HEK293 (cell line): ENCODE results near the gene RHOT2.

ENCODE experiments used
- EGR2 ChIP-seq: fragments of 450-650 bp; formaldehyde crosslinking; IDR thresholded peaks from 2 replicates; pipeline ENCODE4 v1.5.1; 2016; ENCODE audit warnings: low read depth, missing biosample characterization, missing genetic modification characterization
- GFI1B ChIP-seq: fragments of 450-650 bp; formaldehyde crosslinking; IDR thresholded peaks from 2 replicates; pipeline ENCODE4 v1.5.1; 2016; ENCODE audit warnings: missing biosample characterization, missing genetic modification characterization
- KLF1 ChIP-seq: fragments of 450-650 bp; formaldehyde crosslinking; IDR thresholded peaks from 2 replicates; pipeline ENCODE4 v1.5.1; 2016; ENCODE audit warnings: missing biosample characterization, missing genetic modification characterization
- KLF10 ChIP-seq: fragments of 450-650 bp; IDR thresholded peaks from 2 replicates; pipeline ENCODE4 v1.5.1; 2018; ENCODE audit warnings: missing biosample characterization, mild to moderate bottlenecking, missing genetic modification characterization
- KLF16 ChIP-seq: fragments of 450-650 bp; formaldehyde crosslinking; IDR thresholded peaks from 2 replicates; pipeline ENCODE4 v1.5.1; 2017; ENCODE audit warnings: missing biosample characterization, missing genetic modification characterization
- MYNN ChIP-seq: fragments of 450-650 bp; formaldehyde crosslinking; IDR thresholded peaks from 2 replicates; pipeline ENCODE4 v1.5.1; 2016; ENCODE audit warnings: missing biosample characterization, missing genetic modification characterization, borderline replicate concordance
- ZIC2 ChIP-seq: fragments of 450-650 bp; formaldehyde crosslinking; IDR thresholded peaks from 2 replicates; pipeline ENCODE4 v1.5.1; 2016; ENCODE audit warnings: missing biosample characterization, missing genetic modification characterization
- ZNF10 ChIP-seq: fragments of 450-650 bp; formaldehyde crosslinking; IDR thresholded peaks from 2 replicates; pipeline ENCODE4 v1.5.1; 2017; ENCODE audit warnings: missing biosample characterization, missing genetic modification characterization
- ZNF112 ChIP-seq: fragments of 450-650 bp; formaldehyde crosslinking; IDR thresholded peaks from 2 replicates; pipeline ENCODE4 v1.5.0; 2017; ENCODE audit warnings: missing biosample characterization, missing genetic modification characterization
- ZNF202 ChIP-seq: fragments of 450-650 bp; formaldehyde crosslinking; IDR thresholded peaks from 2 replicates; pipeline ENCODE4 v1.5.1; 2016; ENCODE audit warnings: missing biosample characterization, missing genetic modification characterization, borderline replicate concordance
- ZNF211 ChIP-seq: fragments of 450-650 bp; formaldehyde crosslinking; IDR thresholded peaks from 2 replicates; pipeline ENCODE4 v1.5.1; 2016; ENCODE audit warnings: low read depth, missing biosample characterization, missing genetic modification characterization
- ZNF366 ChIP-seq: fragments of 450-650 bp; formaldehyde crosslinking; conservative IDR thresholded peaks from 2 replicates; pipeline ENCODE4 v1.5.1; 2016; ENCODE audit warnings: missing biosample characterization, missing genetic modification characterization
- ZNF501 ChIP-seq: fragments of 450-650 bp; formaldehyde crosslinking; IDR thresholded peaks from 2 replicates; pipeline ENCODE4 v1.5.1; 2016; ENCODE audit warnings: missing biosample characterization, missing genetic modification characterization
- ZNF510 ChIP-seq: fragments of 450-650 bp; formaldehyde crosslinking; IDR thresholded peaks from 2 replicates; pipeline ENCODE4 v1.5.1; 2018; ENCODE audit warnings: mild to moderate bottlenecking, missing genetic modification characterization, missing biosample characterization; ENCODE audit not compliant: insufficient replicate concordance
- ZNF549 ChIP-seq: fragments of 450-650 bp; IDR thresholded peaks from 2 replicates; pipeline ENCODE4 v1.5.1; 2018; ENCODE audit warnings: missing biosample characterization, missing genetic modification characterization, mild to moderate bottlenecking, inconsistent platforms, moderate library complexity
- ZNF623 ChIP-seq: fragments of 450-650 bp; formaldehyde crosslinking; IDR thresholded peaks from 2 replicates; pipeline ENCODE4 v1.5.1; 2016; ENCODE audit warnings: missing biosample characterization, missing genetic modification characterization
- ZNF660 ChIP-seq: fragments of 450-650 bp; IDR thresholded peaks from 2 replicates; pipeline ENCODE4 v1.5.1; 2018; ENCODE audit warnings: missing biosample characterization, mild to moderate bottlenecking, missing genetic modification characterization
- ZNF776 ChIP-seq: fragments of 450-650 bp; formaldehyde crosslinking; IDR thresholded peaks from 2 replicates; pipeline ENCODE4 v1.5.0; 2017; ENCODE audit warnings: missing biosample characterization, missing genetic modification characterization, borderline replicate concordance
- ZNF785 ChIP-seq: fragments of 450-650 bp; formaldehyde crosslinking; IDR thresholded peaks from 2 replicates; pipeline ENCODE4 v1.5.1; 2016; ENCODE audit warnings: missing biosample characterization, missing genetic modification characterization
- TF ChIP-seq, protein P1 (sequence below): fragments of 450-650 bp; formaldehyde crosslinking; IDR thresholded peaks from 2 replicates; pipeline ENCODE4 v1.5.1; 2016; ENCODE audit warnings: missing biosample characterization, missing genetic modification characterization
- TF ChIP-seq, protein P2 (sequence below): fragments of 450-650 bp; formaldehyde crosslinking; IDR thresholded peaks from 2 replicates; pipeline ENCODE4 v1.5.1; 2017; ENCODE audit warnings: missing biosample characterization, missing genetic modification characterization
- TF ChIP-seq, protein P3 (sequence below): fragments of 450-650 bp; formaldehyde crosslinking; IDR thresholded peaks from 2 replicates; pipeline ENCODE4 v1.5.1; 2017; ENCODE audit warnings: missing biosample characterization, missing genetic modification characterization
- TF ChIP-seq, protein P4 (sequence below): fragments of 450-650 bp; formaldehyde crosslinking; IDR thresholded peaks from 2 replicates; pipeline ENCODE4 v1.5.1; 2016; ENCODE audit warnings: missing biosample characterization, missing genetic modification characterization
- TF ChIP-seq, protein P5 (sequence below): fragments of 450-650 bp; formaldehyde crosslinking; IDR thresholded peaks from 2 replicates; pipeline ENCODE4 v1.5.1; 2016; ENCODE audit warnings: missing biosample characterization, missing genetic modification characterization, borderline replicate concordance
- TF ChIP-seq, protein P6 (sequence below): fragments of 450-650 bp; formaldehyde crosslinking; optimal IDR thresholded peaks from 2 replicates; pipeline ENCODE3; 2016; ENCODE audit warnings: missing biosample characterization, mild to moderate bottlenecking, missing genetic modification characterization
- TF ChIP-seq, protein P7 (sequence below): fragments of 450-650 bp; formaldehyde crosslinking; IDR thresholded peaks from 2 replicates; pipeline ENCODE4 v1.5.1; 2016; ENCODE audit warnings: missing biosample characterization, missing genetic modification characterization

RHOT2 gene

DNA sequence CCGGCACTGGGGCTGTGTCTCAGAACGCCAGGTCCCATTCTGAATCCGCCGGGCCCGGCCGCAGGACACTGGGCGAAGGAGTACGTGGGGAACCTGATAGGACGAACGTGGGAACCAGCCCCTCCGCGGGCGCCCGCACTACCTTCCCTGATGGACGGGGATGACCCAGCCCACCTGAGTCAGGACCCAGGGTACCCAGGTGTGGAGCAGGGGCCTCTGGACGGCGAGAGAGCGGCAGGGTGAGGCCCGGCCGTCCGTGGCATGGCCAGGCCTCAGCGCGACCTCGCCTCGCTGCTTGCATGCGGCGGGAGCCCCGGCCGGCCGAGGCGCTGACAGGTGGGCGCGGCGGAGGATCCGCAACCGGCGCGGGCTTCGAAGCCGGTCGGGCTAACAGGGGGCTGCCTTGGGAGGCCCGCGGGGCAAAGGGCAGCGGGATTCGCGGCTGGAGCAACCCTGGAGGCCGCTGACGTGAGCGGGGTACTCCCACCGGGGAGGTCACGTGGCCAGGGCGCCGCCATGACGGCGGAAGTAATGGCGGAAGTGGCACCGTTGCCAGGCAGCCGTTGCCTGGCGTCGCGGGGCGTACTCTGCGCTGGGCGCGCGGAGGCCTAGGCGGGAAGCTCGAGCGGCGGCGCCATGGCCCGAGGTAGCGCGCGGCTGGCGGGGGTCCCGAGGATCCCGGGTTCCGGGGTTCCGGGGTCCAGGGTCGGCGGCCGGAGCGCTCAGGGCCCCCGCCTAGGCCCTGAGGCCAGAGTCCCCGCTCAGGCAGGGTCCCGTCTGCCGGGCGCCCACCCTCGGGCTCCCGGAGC lies 18.9 kb upstream of the RHOT2 start, which contains the start of gene WDR90 (continued):
- TF ChIP-seq, protein P1, sequence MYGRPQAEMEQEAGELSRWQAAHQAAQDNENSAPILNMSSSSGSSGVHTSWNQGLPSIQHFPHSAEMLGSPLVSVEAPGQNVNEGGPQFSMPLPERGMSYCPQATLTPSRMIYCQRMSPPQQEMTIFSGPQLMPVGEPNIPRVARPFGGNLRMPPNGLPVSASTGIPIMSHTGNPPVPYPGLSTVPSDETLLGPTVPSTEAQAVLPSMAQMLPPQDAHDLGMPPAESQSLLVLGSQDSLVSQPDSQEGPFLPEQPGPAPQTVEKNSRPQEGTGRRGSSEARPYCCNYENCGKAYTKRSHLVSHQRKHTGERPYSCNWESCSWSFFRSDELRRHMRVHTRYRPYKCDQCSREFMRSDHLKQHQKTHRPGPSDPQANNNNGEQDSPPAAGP (tag by site-specific recombination) = peak; percentile 23; the same call in 1 of the 2 replicates
- TF ChIP-seq KLF16 (tag by site-specific recombination) = peak; percentile 76; the same call in 1 of the 2 replicates
- TF ChIP-seq, protein P2, sequence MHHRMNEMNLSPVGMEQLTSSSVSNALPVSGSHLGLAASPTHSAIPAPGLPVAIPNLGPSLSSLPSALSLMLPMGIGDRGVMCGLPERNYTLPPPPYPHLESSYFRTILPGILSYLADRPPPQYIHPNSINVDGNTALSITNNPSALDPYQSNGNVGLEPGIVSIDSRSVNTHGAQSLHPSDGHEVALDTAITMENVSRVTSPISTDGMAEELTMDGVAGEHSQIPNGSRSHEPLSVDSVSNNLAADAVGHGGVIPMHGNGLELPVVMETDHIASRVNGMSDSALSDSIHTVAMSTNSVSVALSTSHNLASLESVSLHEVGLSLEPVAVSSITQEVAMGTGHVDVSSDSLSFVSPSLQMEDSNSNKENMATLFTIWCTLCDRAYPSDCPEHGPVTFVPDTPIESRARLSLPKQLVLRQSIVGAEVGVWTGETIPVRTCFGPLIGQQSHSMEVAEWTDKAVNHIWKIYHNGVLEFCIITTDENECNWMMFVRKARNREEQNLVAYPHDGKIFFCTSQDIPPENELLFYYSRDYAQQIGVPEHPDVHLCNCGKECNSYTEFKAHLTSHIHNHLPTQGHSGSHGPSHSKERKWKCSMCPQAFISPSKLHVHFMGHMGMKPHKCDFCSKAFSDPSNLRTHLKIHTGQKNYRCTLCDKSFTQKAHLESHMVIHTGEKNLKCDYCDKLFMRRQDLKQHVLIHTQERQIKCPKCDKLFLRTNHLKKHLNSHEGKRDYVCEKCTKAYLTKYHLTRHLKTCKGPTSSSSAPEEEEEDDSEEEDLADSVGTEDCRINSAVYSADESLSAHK (tag by site-specific recombination) = 0 out of 2 replicates have a peak, but pooled peaks have one; percentile 13
- no peak for TF ChIP-seq ZNF202 (tag by site-specific recombination)
- 0 out of 2 replicates have a peak, but pooled peaks have one; percentile 35 for TF ChIP-seq ZNF660
- TF ChIP-seq KLF10 (tag by site-specific recombination) = peak; percentile 68
- no peak for TF ChIP-seq ZNF549
- TF ChIP-seq, protein P3, sequence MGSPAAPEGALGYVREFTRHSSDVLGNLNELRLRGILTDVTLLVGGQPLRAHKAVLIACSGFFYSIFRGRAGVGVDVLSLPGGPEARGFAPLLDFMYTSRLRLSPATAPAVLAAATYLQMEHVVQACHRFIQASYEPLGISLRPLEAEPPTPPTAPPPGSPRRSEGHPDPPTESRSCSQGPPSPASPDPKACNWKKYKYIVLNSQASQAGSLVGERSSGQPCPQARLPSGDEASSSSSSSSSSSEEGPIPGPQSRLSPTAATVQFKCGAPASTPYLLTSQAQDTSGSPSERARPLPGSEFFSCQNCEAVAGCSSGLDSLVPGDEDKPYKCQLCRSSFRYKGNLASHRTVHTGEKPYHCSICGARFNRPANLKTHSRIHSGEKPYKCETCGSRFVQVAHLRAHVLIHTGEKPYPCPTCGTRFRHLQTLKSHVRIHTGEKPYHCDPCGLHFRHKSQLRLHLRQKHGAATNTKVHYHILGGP = no peak
- TF ChIP-seq ZNF776 (tag by site-specific recombination) = no peak
- TF ChIP-seq ZNF366 (tag by site-specific recombination) = no peak
- peak; percentile 75 for TF ChIP-seq KLF1
- TF ChIP-seq EGR2 = no peak; the same call in 1 of the 2 replicates
- peak; percentile 87 for TF ChIP-seq ZIC2
- TF ChIP-seq, protein P4, sequence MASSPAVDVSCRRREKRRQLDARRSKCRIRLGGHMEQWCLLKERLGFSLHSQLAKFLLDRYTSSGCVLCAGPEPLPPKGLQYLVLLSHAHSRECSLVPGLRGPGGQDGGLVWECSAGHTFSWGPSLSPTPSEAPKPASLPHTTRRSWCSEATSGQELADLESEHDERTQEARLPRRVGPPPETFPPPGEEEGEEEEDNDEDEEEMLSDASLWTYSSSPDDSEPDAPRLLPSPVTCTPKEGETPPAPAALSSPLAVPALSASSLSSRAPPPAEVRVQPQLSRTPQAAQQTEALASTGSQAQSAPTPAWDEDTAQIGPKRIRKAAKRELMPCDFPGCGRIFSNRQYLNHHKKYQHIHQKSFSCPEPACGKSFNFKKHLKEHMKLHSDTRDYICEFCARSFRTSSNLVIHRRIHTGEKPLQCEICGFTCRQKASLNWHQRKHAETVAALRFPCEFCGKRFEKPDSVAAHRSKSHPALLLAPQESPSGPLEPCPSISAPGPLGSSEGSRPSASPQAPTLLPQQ (tag by site-specific recombination) = peak; percentile 71; the same call in 1 of the 2 replicates
- TF ChIP-seq ZNF501 (tag by site-specific recombination) = 0 out of 2 replicates have a peak, but pooled peaks have one; percentile 28
- TF ChIP-seq ZNF623 (tag by site-specific recombination) = no peak
- TF ChIP-seq MYNN = peak; percentile 97
- no peak; the same call in 1 of the 2 replicates for TF ChIP-seq ZNF785 (tag by site-specific recombination)
- TF ChIP-seq ZNF10 (tag by site-specific recombination) = peak; percentile 35; the same call in 1 of the 2 replicates
- no peak for TF ChIP-seq ZNF211
- TF ChIP-seq ZNF112 = no peak
- TF ChIP-seq, protein P5, sequence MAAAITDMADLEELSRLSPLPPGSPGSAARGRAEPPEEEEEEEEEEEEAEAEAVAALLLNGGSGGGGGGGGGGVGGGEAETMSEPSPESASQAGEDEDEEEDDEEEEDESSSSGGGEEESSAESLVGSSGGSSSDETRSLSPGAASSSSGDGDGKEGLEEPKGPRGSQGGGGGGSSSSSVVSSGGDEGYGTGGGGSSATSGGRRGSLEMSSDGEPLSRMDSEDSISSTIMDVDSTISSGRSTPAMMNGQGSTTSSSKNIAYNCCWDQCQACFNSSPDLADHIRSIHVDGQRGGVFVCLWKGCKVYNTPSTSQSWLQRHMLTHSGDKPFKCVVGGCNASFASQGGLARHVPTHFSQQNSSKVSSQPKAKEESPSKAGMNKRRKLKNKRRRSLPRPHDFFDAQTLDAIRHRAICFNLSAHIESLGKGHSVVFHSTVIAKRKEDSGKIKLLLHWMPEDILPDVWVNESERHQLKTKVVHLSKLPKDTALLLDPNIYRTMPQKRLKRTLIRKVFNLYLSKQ (tag by site-specific recombination) = no peak
- TF ChIP-seq GFI1B (tag by site-specific recombination) = no peak
- TF ChIP-seq, protein P6, sequence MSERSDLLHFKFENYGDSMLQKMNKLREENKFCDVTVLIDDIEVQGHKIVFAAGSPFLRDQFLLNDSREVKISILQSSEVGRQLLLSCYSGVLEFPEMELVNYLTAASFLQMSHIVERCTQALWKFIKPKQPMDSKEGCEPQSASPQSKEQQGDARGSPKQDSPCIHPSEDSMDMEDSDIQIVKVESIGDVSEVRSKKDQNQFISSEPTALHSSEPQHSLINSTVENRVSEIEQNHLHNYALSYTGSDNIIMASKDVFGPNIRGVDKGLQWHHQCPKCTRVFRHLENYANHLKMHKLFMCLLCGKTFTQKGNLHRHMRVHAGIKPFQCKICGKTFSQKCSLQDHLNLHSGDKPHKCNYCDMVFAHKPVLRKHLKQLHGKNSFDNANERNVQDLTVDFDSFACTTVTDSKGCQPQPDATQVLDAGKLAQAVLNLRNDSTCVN (tag by site-specific recombination) = peak; percentile 83
- TF ChIP-seq ZNF510 = no peak
- TF ChIP-seq, protein P7, sequence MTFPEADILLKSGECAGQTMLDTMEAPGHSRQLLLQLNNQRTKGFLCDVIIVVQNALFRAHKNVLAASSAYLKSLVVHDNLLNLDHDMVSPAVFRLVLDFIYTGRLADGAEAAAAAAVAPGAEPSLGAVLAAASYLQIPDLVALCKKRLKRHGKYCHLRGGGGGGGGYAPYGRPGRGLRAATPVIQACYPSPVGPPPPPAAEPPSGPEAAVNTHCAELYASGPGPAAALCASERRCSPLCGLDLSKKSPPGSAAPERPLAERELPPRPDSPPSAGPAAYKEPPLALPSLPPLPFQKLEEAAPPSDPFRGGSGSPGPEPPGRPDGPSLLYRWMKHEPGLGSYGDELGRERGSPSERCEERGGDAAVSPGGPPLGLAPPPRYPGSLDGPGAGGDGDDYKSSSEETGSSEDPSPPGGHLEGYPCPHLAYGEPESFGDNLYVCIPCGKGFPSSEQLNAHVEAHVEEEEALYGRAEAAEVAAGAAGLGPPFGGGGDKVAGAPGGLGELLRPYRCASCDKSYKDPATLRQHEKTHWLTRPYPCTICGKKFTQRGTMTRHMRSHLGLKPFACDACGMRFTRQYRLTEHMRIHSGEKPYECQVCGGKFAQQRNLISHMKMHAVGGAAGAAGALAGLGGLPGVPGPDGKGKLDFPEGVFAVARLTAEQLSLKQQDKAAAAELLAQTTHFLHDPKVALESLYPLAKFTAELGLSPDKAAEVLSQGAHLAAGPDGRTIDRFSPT (tag by site-specific recombination) = peak; percentile 98
